Neural progenitor cell (in vitro differentiated cells): ENCODE data around the gene UGT1A3. TPM values are rescaled to one million over a fixed set of nuclear protein-coding genes. Genes with fewer than 3 reads are reported as not detected.
A peak's percentile ranks its signal among the peaks of the same experiment; 100 is the strongest.

Experiments used
- DNase-seq: peaks from one replicate; pipeline ENCODE4 v3.0.0-alpha.2; 2016; ENCODE audit warnings: low spot score
- H2AFZ ChIP-seq: fragments of 200-600 bp; sonication (generic); replicated peaks from 2 replicates; pipeline ENCODE4 v1.6.1; 2016; ENCODE audit warnings: antibody characterized with exemption
- H3F3A ChIP-seq: fragments of 200-600 bp; sonication (generic); 2 replicates; pipeline ENCODE4 v1.6.1; 2016; ENCODE audit warnings: antibody characterized with exemption, low read depth
- H3K27ac ChIP-seq: fragments of 200-600 bp; sonication (generic); 2 replicates; pipeline ENCODE4 v1.5.1; 2016; ENCODE audit warnings: mild to moderate bottlenecking
- H3K27me3 ChIP-seq: fragments of 200-600 bp; sonication (generic); 2 replicates; pipeline ENCODE4 v1.6.1; 2016; ENCODE audit warnings: mild to moderate bottlenecking, moderate library complexity
- H3K36me3 ChIP-seq: fragments of 200-600 bp; sonication (generic); 2 replicates; pipeline ENCODE4 v1.5.1; 2016
- H3K4me1 ChIP-seq: fragments of 200-600 bp; sonication (generic); 2 replicates; pipeline ENCODE4 v1.6.1; 2016; ENCODE audit warnings: mixed run types
- H3K4me2 ChIP-seq: fragments of 200-600 bp; sonication (generic); 2 replicates; pipeline ENCODE4 v1.6.1; 2016
- H3K4me3 ChIP-seq: fragments of 200-600 bp; sonication (generic); 2 replicates; pipeline ENCODE4 v1.5.1; 2016
- H3K79me2 ChIP-seq: fragments of 200-600 bp; sonication (generic); 2 replicates; pipeline ENCODE4 v1.6.1; 2016; ENCODE audit warnings: low read depth
- H3K9ac ChIP-seq: fragments of 200-600 bp; sonication (generic); 2 replicates; pipeline ENCODE4 v1.6.1; 2016
- H3K9me3 ChIP-seq: fragments of 200-600 bp; sonication (generic); 2 replicates; pipeline ENCODE4 v1.5.1; 2016; ENCODE audit warnings: low read depth
- H4K20me1 ChIP-seq: fragments of 200-600 bp; sonication (generic); 2 replicates; pipeline ENCODE4 v1.6.1; 2016; ENCODE audit warnings: low read depth
- H3K27ac Mint-ChIP-seq: 3 replicates; pipeline ENCODE4 v1.8.0; 2021; ENCODE audit warnings: mixed read lengths
- H3K27me3 Mint-ChIP-seq: 2 replicates; pipeline ENCODE4 v1.8.0; 2022; ENCODE audit warnings: low read depth, mild to moderate bottlenecking, inconsistent platforms, moderate library complexity, mixed read lengths; ENCODE audit not compliant: insufficient read depth
- H3K36me3 Mint-ChIP-seq: 3 replicates; pipeline ENCODE4 v1.8.0; 2021; ENCODE audit warnings: mixed read lengths
- H3K4me1 Mint-ChIP-seq: 3 replicates; pipeline ENCODE4 v1.8.0; 2021; ENCODE audit warnings: mixed read lengths
- H3K4me3 Mint-ChIP-seq: 3 replicates; pipeline ENCODE4 v1.8.0; 2021; ENCODE audit warnings: mild to moderate bottlenecking, moderate library complexity, mixed read lengths
- H3K9me3 Mint-ChIP-seq: 3 replicates; pipeline ENCODE4 v1.8.0; 2020; ENCODE audit warnings: mixed read lengths
- EZH2 ChIP-seq: fragments of 200-600 bp; sonication (generic); IDR thresholded peaks from 2 replicates; pipeline ENCODE4 v1.6.1; 2017; ENCODE audit warnings: antibody characterized with exemption, mild to moderate bottlenecking, moderate library complexity
- EZH2phosphoT487 ChIP-seq: fragments of 200-600 bp; sonication (generic); IDR thresholded peaks from 2 replicates; pipeline ENCODE4 v1.6.1; 2017; ENCODE audit warnings: antibody characterized with exemption
- total RNA-seq: library from RNA; depleted of rRNA; stranded (reverse); fragments of >200 nt; gene quantifications from 2 replicates; pipeline ENCODE4 v1.2.3, GENCODE V29; 2015; ENCODE audit warnings: low replicate concordance
- TF ChIP-seq, protein P1 (sequence below): fragments of 200-600 bp; sonication (generic); IDR thresholded peaks from 2 replicates; pipeline ENCODE4 v1.5.1; 2017; ENCODE audit warnings: antibody characterized with exemption, mild to moderate bottlenecking

Gene UGT1A3
- total RNA-seq, 1 donor from 2014 or later = not detected

DNA sequence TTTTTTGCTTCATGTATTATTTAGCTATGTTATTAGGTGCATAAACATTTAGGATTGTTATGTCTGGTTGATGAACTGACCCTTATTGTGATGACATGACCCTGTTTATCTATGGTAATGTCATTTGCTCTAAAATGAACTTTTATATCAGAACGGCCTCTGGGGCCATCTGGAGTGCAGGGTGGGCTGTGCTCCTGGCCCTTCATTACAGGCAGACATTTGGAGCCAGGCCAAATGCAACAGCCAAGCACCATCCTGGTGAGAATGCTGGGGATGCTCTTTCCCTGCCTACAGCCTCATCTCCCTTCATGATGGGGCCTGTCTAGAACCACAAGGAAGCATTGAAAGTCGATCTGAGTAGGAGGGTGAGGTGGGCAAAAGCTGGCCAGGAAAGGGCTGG, 87.5 kb downstream of the UGT1A3 start:
- Histone ChIP-seq H3K4me1 (no peaks in the 10 kb centered on the region), H2AFZ (no peak overlapping the region), H3K36me3 (no peaks in the 10 kb centered on the region), H3F3A (no peaks in the 10 kb centered on the region), H3K27ac (no peak overlapping the region), H4K20me1 (no peaks in the 10 kb centered on the region), H3K4me2 (no peak overlapping the region), H3K9me3 (no peaks in the 10 kb centered on the region), H3K27me3 (no peaks in the 10 kb centered on the region), H3K79me2 (no peaks in the 10 kb centered on the region), H3K9ac (no peak overlapping the region), H3K4me3 (no peak overlapping the region)
- TF ChIP-seq EZH2 = no peak
- TF ChIP-seq, protein P1, sequence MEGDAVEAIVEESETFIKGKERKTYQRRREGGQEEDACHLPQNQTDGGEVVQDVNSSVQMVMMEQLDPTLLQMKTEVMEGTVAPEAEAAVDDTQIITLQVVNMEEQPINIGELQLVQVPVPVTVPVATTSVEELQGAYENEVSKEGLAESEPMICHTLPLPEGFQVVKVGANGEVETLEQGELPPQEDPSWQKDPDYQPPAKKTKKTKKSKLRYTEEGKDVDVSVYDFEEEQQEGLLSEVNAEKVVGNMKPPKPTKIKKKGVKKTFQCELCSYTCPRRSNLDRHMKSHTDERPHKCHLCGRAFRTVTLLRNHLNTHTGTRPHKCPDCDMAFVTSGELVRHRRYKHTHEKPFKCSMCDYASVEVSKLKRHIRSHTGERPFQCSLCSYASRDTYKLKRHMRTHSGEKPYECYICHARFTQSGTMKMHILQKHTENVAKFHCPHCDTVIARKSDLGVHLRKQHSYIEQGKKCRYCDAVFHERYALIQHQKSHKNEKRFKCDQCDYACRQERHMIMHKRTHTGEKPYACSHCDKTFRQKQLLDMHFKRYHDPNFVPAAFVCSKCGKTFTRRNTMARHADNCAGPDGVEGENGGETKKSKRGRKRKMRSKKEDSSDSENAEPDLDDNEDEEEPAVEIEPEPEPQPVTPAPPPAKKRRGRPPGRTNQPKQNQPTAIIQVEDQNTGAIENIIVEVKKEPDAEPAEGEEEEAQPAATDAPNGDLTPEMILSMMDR = no peak
- no peak for TF ChIP-seq EZH2phosphoT487
- no peaks in the 10 kb centered on the region for H3K9me3 Mint-ChIP-seq
- DNase-seq = no peak
- no peak overlapping the region for H3K4me3 Mint-ChIP-seq
- H3K27ac Mint-ChIP-seq = peak overlapping the region; percentile 46
- no peaks in the 10 kb centered on the region for H3K36me3 Mint-ChIP-seq
- peaks cover 4% of the 10 kb centered on the region for H3K27me3 Mint-ChIP-seq
- H3K4me1 Mint-ChIP-seq = peaks cover 10% of the 10 kb centered on the region

DNA sequence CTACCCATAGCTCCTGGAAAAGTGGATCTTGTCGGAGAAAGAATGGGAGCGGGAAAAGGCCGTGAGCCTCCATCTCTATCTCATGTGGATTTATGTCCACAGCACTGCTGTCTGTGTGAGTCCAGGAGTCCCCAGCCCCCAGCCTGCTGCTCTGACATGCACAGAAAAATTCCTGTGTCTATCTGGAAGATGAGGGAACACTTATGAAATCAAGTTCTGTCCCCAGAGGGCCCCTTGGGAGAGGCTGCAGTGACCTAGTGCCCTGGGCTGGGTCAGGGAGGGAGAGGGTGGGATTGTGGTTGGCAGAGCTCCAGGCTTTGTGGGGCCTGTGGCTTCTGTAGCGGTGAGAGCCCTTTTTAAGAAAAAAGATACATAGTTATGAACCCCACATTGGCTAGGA, 87.9 kb downstream of the UGT1A3 start:
- Histone ChIP-seq H3K4me1 (no peaks in the 10 kb centered on the region), H3K27ac (no peak overlapping the region), H3K9ac (no peak overlapping the region), H4K20me1 (no peaks in the 10 kb centered on the region), H3K9me3 (no peaks in the 10 kb centered on the region), H3K36me3 (no peaks in the 10 kb centered on the region), H2AFZ (no peak overlapping the region), H3K4me2 (no peak overlapping the region), H3F3A (no peaks in the 10 kb centered on the region), H3K4me3 (no peak overlapping the region), H3K27me3 (no peaks in the 10 kb centered on the region), H3K79me2 (no peaks in the 10 kb centered on the region)
- Mint-ChIP-seq H3K9me3 (no peaks in the 10 kb centered on the region), H3K4me3 (no peak overlapping the region), H3K36me3 (no peaks in the 10 kb centered on the region), H3K27ac (peak overlapping the region; percentile 46), H3K27me3 (peaks cover 4% of the 10 kb centered on the region), H3K4me1 (peaks cover 10% of the 10 kb centered on the region)
- TF ChIP-seq EZH2phosphoT487 (no peak), EZH2 (no peak)
- TF ChIP-seq, protein P1 = no peak
- no peak for DNase-seq

DNA sequence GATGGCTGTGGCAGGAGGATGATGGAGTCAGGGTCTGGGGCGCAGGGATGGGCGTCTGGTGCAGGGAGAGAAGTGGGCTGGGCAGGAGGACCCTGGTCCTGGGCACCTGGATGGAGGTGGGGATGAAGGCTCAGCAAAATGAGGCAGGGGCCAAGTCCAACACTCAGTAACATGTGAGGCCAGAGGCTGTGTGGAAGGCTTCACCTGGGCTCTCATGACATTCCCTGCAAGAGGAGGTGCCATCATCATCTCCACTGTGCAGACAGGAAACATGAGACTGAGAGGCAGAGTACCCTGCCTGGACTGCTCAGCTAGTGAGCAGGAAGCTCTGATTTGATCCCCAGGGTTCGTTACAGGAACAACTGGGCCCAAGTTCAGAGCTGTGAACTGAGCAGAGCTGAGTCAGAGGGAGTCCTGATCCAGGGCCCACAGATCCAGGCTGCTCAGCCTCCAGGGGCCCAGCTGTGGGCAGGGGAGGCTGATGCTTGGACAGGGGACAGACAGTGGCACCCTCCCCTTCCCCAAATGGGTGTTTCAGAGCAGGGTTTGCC, 88.6 kb downstream of the UGT1A3 start:
- H3K4me2 ChIP-seq = no peak overlapping the region
- no peak overlapping the region for H3K4me3 ChIP-seq
- no peak overlapping the region for H2AFZ ChIP-seq
- Mint-ChIP-seq H3K27ac (no peak overlapping the region), H3K9me3 (no peaks in the 10 kb centered on the region), H3K4me1 (peaks cover 10% of the 10 kb centered on the region), H3K36me3 (no peaks in the 10 kb centered on the region), H3K27me3 (peaks cover 4% of the 10 kb centered on the region), H3K4me3 (peak overlapping the region; percentile 65)
- TF ChIP-seq EZH2 (no peak), EZH2phosphoT487 (no peak)
- TF ChIP-seq, protein P1 = no peak
- H3F3A ChIP-seq = no peaks in the 10 kb centered on the region
- H3K4me1 ChIP-seq = no peaks in the 10 kb centered on the region
- H3K27ac ChIP-seq = no peak overlapping the region
- no peaks in the 10 kb centered on the region for H3K79me2 ChIP-seq
- H3K27me3 ChIP-seq = no peaks in the 10 kb centered on the region
- no peak for DNase-seq
- no peaks in the 10 kb centered on the region for H3K9me3 ChIP-seq
- no peaks in the 10 kb centered on the region for H4K20me1 ChIP-seq
- no peak overlapping the region for H3K9ac ChIP-seq
- no peaks in the 10 kb centered on the region for H3K36me3 ChIP-seq
